Mesothelial cell of epicardium (in vitro differentiated cells): ENCODE data around the gene GCNT1. TPM values are rescaled to one million over a fixed set of nuclear protein-coding genes. Genes with fewer than 3 reads are reported as not detected.
"Not testable (repeated sequence)": the region's sequence is repeated elsewhere in the genome, so short reads cannot be mapped to it uniquely, and the experiment has no call there.

ENCODE experiments used
- DNase-seq, 2 experiments: peaks; one replicate each; pipeline ENCODE4 v3.0.0; 2021; ENCODE audit warnings: low spot score in 2 of 2; ENCODE audit not compliant: unreplicated experiment in 2 of 2
- H3K27ac Mint-ChIP-seq: 2 replicates; pipeline ENCODE4 v1.8.0; 2021; ENCODE audit warnings: mixed read lengths
- H3K27me3 Mint-ChIP-seq: 2 replicates; pipeline ENCODE4 v1.8.0; 2021; ENCODE audit warnings: low read depth, mixed read lengths
- H3K36me3 Mint-ChIP-seq: 2 replicates; pipeline ENCODE4 v1.8.0; 2021; ENCODE audit warnings: mixed read lengths
- H3K4me1 Mint-ChIP-seq: 2 replicates; pipeline ENCODE4 v1.8.0; 2021; ENCODE audit warnings: mixed read lengths
- H3K4me3 Mint-ChIP-seq: 2 replicates; pipeline ENCODE4 v1.8.0; 2021; ENCODE audit warnings: mild to moderate bottlenecking, moderate library complexity, mixed read lengths
- H3K9me3 Mint-ChIP-seq: 2 replicates; pipeline ENCODE4 v1.8.0; 2021; ENCODE audit warnings: mixed read lengths
- CTCF ChIP-seq: fragments of 200-600 bp; sonication (generic); IDR thresholded peaks from one replicate; pipeline ENCODE4 v1.5.0; 2021; ENCODE audit warnings: antibody characterized with exemption; ENCODE audit not compliant: unreplicated experiment
- total RNA-seq: library from RNA; stranded (reverse); gene quantifications from 3 replicates; pipeline ENCODE4 v1.2.1, GENCODE V29; 2021

GCNT1 gene
- total RNA-seq, 1 donor from 2014 or later: 8.6 TPM

- no peaks in the 10 kb centered on the region for H3K9me3 Mint-ChIP-seq
- no peak for TF ChIP-seq CTCF
- H3K27ac Mint-ChIP-seq: no peak overlapping the region
- no peak for DNase-seq
- no peaks in the 10 kb centered on the region for H3K27me3 Mint-ChIP-seq
- H3K4me1 Mint-ChIP-seq: no peaks in the 10 kb centered on the region
- H3K36me3 Mint-ChIP-seq: no peaks in the 10 kb centered on the region
- no peak overlapping the region for H3K4me3 Mint-ChIP-seq
These were observed 33.1 kb upstream of the GCNT1 start for GRCh38 chr9:76425677-76426453.

- no peak for TF ChIP-seq CTCF
- DNase-seq: no peak
- Mint-ChIP-seq H3K36me3 (no peaks in the 10 kb centered on the region), H3K4me3 (no peak overlapping the region), H3K4me1 (no peaks in the 10 kb centered on the region), H3K27ac (no peak overlapping the region), H3K9me3 (no peaks in the 10 kb centered on the region), H3K27me3 (no peaks in the 10 kb centered on the region)
These were observed 32.1 kb upstream of the GCNT1 start for GRCh38 chr9:76426807-76427419.

- no peak for DNase-seq
- Mint-ChIP-seq H3K4me3 (no peak overlapping the region), H3K4me1 (no peaks in the 10 kb centered on the region), H3K27me3 (no peaks in the 10 kb centered on the region), H3K9me3 (peaks cover 5% of the 10 kb centered on the region), H3K36me3 (no peaks in the 10 kb centered on the region), H3K27ac (no peak overlapping the region)
- TF ChIP-seq CTCF: no peak
These were observed 27.4 kb upstream of the GCNT1 start for GRCh38 chr9:76431601-76432000.

- Mint-ChIP-seq H3K27ac (no peak overlapping the region), H3K4me1 (peaks cover 2% of the 10 kb centered on the region), H3K9me3 (peaks cover 5% of the 10 kb centered on the region), H3K36me3 (no peaks in the 10 kb centered on the region), H3K4me3 (no peak overlapping the region), H3K27me3 (no peaks in the 10 kb centered on the region)
- no peak for DNase-seq
- no peak for TF ChIP-seq CTCF
These were observed 25.6 kb upstream of the GCNT1 start for GRCh38 chr9:76433406-76433805.

GRCh38 chr9:76433836-76434235, 25.1 kb upstream of the GCNT1 start:
- Mint-ChIP-seq H3K9me3 (peaks cover 5% of the 10 kb centered on the region), H3K27ac (no peak overlapping the region), H3K36me3 (no peaks in the 10 kb centered on the region), H3K27me3 (no peaks in the 10 kb centered on the region), H3K4me3 (no peak overlapping the region), H3K4me1 (peaks cover 2% of the 10 kb centered on the region)
- no peak for TF ChIP-seq CTCF
- DNase-seq: no peak

GRCh38 chr9:76434897-76435296, 24.1 kb upstream of the GCNT1 start:
- not testable (repeated sequence) for H3K9me3 Mint-ChIP-seq, H3K27me3 Mint-ChIP-seq, H3K27ac Mint-ChIP-seq, DNase-seq, H3K36me3 Mint-ChIP-seq, H3K4me1 Mint-ChIP-seq, H3K4me3 Mint-ChIP-seq

DNA sequence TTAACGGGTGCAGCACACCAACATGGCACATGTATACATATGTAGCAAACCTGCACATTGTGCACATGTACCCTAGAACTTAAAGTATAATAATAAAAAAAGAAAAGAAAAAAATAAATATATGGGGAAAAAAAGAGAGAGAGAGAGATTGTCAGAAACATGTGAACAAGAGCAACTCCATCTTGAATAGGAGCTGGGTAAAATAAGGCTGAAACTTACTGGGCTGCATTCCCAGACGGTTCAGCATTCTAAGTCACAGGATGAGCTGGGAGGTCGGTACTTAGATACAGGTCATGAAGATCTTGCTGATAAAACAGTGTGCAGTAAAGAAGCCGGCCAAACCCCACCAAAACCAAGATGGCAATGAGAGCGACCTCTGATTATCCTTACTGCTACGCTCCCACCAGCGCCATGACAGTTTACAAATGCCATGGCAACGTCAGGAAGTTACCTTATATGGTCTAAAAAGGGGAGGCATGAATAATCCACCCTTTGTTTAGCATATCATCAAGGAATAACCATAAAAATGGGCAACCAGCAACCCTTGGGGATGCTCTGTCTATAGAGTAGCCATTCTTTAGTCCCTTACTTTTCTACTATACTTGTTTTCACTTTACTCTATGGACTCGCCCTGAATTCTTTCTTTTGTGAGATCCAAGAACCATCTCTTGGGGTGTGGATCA, 21.8 kb upstream of the GCNT1 start:
- not testable (repeated sequence) for DNase-seq, H3K27me3 Mint-ChIP-seq, H3K4me1 Mint-ChIP-seq, H3K27ac Mint-ChIP-seq, H3K36me3 Mint-ChIP-seq, H3K4me3 Mint-ChIP-seq, H3K9me3 Mint-ChIP-seq
